Fibroblast of villous mesenchyme (primary cell): Measurements from ENCODE around the gene HIVEP3. TPM values are rescaled to one million over a fixed set of nuclear protein-coding genes. Genes with fewer than 3 reads are reported as not detected.

ENCODE experiments used
- DNase-seq: peaks from one replicate; pipeline ENCODE4 v3.0.0-alpha.2; 2010; ENCODE audit warnings: low read depth
- H3K4me3 ChIP-seq: 2 replicates; pipeline ENCODE4 v1.5.1; 2011; ENCODE audit warnings: low read depth, mild to moderate bottlenecking, low read length
- total RNA-seq: library from RNA; depleted of rRNA; stranded (reverse); fragments of >200 nt; gene quantifications from 2 replicates; pipeline ENCODE4 v1.2.3, GENCODE V29; 2012
- TF ChIP-seq, protein P1 (sequence below): IDR thresholded peaks from 2 replicates; pipeline ENCODE4 v1.5.1; 2012; ENCODE audit warnings: low read depth, mild to moderate bottlenecking, low read length; ENCODE audit not compliant: insufficient read depth

The HIVEP3 gene
- total RNA-seq, 1 donor = 0.86 TPM

DNA sequence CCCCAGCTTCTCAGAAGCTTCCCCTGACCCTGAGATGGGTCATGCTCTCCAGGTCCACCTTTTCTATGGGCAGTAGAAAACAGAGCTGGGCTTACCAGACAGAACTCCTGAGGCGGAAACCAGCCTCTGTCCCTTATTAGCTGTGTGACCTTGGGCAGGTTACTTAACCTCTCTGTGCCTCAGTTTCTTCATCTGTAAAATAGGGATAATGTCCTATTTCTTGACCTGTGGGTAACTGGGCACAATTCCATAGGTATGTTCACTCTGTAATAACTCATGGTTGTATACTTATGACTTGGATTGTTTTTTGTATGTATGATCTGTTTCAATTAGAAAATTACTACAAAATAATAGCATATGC lies 377.1 kb downstream of the HIVEP3 start:
- TF ChIP-seq, protein P1, sequence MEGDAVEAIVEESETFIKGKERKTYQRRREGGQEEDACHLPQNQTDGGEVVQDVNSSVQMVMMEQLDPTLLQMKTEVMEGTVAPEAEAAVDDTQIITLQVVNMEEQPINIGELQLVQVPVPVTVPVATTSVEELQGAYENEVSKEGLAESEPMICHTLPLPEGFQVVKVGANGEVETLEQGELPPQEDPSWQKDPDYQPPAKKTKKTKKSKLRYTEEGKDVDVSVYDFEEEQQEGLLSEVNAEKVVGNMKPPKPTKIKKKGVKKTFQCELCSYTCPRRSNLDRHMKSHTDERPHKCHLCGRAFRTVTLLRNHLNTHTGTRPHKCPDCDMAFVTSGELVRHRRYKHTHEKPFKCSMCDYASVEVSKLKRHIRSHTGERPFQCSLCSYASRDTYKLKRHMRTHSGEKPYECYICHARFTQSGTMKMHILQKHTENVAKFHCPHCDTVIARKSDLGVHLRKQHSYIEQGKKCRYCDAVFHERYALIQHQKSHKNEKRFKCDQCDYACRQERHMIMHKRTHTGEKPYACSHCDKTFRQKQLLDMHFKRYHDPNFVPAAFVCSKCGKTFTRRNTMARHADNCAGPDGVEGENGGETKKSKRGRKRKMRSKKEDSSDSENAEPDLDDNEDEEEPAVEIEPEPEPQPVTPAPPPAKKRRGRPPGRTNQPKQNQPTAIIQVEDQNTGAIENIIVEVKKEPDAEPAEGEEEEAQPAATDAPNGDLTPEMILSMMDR = no peak
- no peak for DNase-seq

DNA sequence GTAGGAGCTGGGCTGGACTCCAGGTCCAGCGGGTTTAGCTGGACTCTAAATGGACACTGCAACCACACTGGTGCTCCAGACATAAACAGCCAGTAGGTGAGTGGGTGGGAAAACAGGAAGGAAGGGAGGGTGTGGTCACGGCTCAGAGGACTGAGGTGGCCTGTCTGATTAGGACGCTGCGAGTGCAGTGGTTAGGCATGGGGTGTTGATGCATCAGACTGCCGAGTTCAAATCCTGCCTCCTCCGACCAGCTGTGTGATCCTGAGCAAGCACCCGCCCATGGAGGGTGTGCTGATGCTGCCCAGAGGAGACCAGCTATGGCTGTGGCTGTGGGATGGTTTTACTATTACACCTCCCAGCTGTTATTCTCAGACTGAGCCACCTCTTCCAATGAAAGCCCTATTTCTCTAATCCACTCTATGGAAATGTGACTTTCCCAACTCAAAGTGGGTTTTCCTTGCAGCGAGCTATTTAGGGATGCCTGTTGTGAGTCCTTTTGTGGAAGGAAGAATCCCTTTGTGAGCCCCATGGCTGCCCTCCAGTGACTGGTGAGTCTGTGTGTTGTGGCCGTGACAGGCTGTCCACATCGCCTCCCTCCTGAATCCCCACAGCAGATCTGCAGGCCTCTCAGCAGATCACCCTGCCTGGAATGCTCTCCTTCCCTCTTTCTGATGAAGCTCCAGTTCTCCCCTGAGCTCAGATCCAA lies 377.7 kb downstream of the HIVEP3 start:
- TF ChIP-seq, protein P1 = no peak
- peak; percentile 36 for DNase-seq
- no peak overlapping the region for H3K4me3 ChIP-seq

More for the DNA sequence above, 377.1 kb downstream of the HIVEP3 start:
- no peak overlapping the region for H3K4me3 ChIP-seq

DNA sequence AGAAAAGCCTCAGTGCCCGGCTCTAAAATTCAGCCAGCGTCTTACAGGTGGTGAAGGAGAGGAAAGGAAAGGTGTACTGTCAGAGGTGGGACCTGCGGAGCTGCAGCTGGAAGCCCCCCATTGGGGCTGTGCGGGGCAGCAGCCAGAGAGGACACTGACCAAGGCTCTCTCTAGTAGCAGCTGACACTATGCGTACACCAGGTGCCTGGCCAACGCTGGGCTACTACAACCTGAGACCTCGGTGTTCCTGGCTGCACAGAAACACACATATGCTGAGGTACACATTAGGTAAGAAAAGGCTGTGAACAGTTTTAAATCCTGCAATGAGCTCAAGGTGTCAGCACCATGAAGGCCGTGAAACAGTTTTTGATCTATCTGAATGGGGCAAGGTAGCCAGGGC lies 378.7 kb downstream of the HIVEP3 start:
- TF ChIP-seq, protein P1 = no peak
- DNase-seq = no peak
- H3K4me3 ChIP-seq = no peak overlapping the region

DNA sequence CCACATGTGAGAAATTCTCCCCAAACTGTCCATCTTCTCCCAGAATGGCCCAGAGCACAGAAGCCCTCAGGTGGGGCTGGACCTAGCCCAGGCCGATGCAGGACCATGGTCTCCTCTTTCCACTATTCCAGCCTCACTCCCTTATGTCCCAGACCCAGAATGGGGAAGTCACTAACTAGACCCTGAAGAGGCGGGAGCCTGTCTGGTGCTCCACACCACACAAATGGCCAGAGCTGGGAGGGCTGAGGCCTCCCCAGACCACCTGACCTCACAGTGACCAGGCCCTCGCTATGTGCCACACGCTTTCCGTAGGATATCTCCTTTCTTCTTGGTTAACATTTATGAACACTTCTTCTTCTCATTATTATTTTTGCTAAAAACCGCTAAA lies 379.3 kb downstream of the HIVEP3 start:
- no peak for DNase-seq
- H3K4me3 ChIP-seq = no peak overlapping the region
- TF ChIP-seq, protein P1 = no peak

DNA sequence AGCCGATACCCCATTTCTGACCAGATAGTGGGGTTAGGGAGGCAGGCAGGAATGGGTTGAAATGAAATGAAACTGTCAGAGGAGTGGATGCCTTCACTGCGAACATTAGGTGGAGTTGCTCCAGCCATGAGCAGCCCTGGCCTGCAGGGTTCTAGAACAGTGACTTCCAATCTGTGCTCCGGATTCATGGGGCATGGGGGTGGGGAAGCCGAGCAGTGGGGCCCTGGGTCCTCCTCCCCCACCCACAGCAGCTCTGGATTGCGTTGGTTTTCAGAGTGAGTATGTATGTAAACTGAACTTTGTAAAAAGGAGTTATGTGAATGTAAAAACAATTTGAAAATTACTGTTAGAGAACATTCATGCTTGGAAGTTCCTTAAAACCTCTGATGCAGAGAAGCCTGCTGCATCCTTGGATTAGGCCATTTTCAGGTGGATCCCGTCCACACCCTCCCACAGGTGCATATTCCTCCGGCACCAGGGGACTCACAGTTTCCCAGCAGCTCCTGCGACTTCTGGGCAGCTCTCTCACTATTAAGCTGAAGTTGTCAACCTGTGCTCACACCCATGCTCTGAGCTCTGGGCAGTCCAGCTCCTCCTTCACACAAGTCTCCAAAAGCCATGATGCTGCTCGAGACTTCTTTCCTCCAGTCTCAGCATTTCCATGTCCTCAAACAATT lies 379.8 kb downstream of the HIVEP3 start:
- TF ChIP-seq, protein P1 = no peak
- DNase-seq = no peak
- H3K4me3 ChIP-seq = no peak overlapping the region

DNA sequence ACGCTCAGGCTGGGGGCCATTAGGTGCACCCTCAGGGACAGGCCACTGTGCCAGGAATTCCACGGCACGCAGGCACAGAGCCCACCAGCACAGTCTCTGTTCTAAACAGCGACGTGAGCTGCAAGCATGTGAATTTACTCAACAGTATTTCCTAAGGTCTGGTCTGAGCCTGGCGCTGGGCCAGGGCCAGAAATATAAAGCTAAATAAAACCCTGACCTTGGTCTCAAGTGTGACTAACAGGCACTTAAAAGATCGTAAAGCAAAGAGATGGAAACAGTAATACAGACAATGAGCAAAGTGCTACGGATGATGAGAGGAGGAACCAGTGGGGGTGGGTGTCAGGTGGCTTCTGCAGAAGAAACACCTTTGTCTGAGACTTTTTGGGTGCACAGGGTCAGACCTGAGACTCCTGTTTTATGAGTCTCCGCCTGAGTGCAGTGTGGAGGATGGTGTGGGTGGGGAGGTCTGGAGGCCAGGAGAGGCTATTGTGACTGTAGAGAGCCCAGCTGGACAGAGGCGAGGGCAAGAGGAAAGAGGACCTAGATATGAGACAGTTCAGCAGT lies 380.9 kb downstream of the HIVEP3 start:
- TF ChIP-seq, protein P1 = no peak
- no peak overlapping the region for H3K4me3 ChIP-seq
- DNase-seq = peak; percentile 93
